H1 (cell line): ENCODE results near the gene GMNN. TPM values are rescaled to one million over a fixed set of nuclear protein-coding genes. Genes with fewer than 3 reads are reported as not detected.

ENCODE experiments used
- RAD21 ChIP-seq, 2 experiments: IDR thresholded peaks in 1 of 2; conservative IDR thresholded peaks in 1 of 2; 2 replicates each; pipeline ENCODE4 v1.6.1; 2011; ENCODE audit warnings: low read depth in 2 of 2, low read length in 2 of 2, improper control_type of control experiment in 1 of 2, inconsistent platforms in 1 of 2, mild to moderate bottlenecking in 1 of 2, moderate library complexity in 1 of 2
- polyA plus RNA-seq, 7 experiments: library from polyadenylated mRNA; depleted of rRNA in 3 of 7; stranded (reverse) in 5 of 7; unstranded in 2 of 7; fragments of >200 nt in 5 of 7; fragments of 200-250 nt in 2 of 7; gene quantifications; 1 replicate in 5 of 7; 2 replicates in 1 of 7; 4 replicates in 1 of 7; pipeline versions ENCODE4 v1.2.1 to v1.2.3, GENCODE V29; 2011 to 2013; ENCODE audit warnings: missing spikeins in 2 of 7, mixed read lengths in 2 of 7
- total RNA-seq: library from RNA; stranded (reverse); fragmentation: NEBNext Ultra II Directional; extraction: Animal tissue kit (Norgen Biotek cat#: 25700); gene quantifications from 2 replicates; pipeline ENCODE4 v1.2.1, GENCODE V29; 2021

GMNN gene
- total and polyA plus RNA-seq, 2 of the 8 experiments (the other 6 are each of a cell fraction or from before 2014, with no cell fraction given): 65.9 to 101 TPM

DNA sequence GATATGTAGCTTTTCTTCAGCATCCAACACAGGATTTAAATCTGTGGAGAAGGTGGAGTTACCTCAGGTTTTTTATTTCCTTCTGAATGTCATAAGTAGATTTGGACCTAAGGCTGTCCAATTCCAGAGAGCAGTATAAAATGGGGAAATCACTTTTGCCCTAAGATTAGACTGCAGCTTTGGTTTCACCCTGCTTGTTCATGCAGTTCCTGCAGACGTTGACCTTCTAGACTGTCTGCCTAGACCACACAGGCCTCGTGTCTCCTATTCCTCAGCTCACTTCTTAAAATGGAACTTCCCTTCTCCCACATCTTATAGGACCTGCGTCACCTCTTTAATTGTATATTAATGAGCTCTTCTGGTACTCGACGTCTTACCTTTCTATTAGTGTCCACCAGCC is 29.8 kb upstream of the GMNN start (continued):
- no peak for TF ChIP-seq RAD21 (IDR thresholded peaks at IDR 0.05 in 1 of 2, conservative IDR thresholded peaks at IDR 0.05 in 1 of 2; ENCODE audit: low read depth in 2 of 2, low read length in 2 of 2)
- TF ChIP-seq, all 59 proteins: peak for 0
